Effector CD8-positive, alpha-beta T cell (primary cell): Measurements from ENCODE around the gene LYRM4.
A peak's percentile ranks its signal among the peaks of the same experiment; 100 is the strongest.

Experiments
- DNase-seq: peaks from one replicate; lab custom pipeline; 2025; lab: John Stamatoyannopoulos, UW

Gene LYRM4

DNA sequence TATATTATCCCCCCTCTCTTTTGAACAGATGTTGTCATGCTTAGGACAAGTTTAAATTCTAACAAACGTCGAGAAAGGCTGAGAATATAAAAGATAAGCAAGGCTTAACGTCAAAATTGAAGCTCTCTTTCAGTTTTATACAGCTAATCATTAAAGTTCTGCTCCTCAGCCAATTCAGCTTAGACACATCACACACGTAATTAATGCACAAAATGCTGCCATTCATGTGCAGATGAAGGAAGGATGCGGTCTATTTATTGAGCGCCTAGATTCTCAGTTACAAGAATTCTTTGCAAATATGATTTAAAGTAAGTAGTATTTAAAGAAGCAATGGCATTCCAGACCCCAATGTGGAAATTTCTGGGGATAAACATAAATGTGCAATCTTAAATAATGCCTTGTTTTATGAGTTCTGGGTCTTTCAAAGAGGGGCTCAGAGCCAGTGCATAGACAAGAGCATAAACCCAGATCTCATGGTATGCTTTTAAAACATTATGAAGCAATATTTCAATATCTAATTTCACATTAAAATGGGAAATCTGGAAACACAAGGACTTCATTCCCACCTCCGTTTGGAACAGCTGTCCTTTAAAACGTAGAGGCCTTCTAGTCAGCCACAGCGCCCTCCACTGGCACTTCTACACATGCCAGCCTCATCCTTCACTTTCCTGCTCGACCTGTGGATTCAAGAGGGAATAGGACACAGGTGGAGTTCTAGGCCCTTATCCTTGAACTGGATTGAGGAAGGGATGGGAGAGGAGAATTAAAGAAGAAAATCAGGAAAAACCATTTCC, 85.8 kb downstream of the LYRM4 start:
- no peak for DNase-seq

DNA sequence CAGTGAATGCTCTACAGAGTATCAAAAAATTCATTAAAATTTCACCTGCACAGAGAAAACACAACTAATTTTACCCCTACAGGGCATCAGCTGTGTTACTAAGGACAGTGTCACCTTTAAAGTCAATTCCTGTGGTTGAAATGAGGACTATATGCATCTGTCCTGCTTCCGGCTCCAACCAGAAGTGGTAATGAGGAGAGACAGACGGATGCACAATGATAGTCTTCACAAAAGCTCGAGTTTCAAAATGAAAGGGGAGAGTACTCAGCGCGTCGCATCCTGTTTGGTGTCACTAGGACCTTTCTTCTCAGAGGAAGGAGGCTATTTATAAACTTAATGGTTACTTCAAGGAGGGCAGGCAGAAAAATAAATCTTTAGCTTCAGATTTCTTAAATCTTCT, 86.5 kb downstream of the LYRM4 start:
- peak; percentile 28 for DNase-seq

GRCh38 chr6:5173810-5174209, 86.9 kb downstream of the LYRM4 start:
- DNase-seq: no peak

GRCh38 chr6:5172897-5173474, 87.8 kb downstream of the LYRM4 start:
- no peak for DNase-seq

DNA sequence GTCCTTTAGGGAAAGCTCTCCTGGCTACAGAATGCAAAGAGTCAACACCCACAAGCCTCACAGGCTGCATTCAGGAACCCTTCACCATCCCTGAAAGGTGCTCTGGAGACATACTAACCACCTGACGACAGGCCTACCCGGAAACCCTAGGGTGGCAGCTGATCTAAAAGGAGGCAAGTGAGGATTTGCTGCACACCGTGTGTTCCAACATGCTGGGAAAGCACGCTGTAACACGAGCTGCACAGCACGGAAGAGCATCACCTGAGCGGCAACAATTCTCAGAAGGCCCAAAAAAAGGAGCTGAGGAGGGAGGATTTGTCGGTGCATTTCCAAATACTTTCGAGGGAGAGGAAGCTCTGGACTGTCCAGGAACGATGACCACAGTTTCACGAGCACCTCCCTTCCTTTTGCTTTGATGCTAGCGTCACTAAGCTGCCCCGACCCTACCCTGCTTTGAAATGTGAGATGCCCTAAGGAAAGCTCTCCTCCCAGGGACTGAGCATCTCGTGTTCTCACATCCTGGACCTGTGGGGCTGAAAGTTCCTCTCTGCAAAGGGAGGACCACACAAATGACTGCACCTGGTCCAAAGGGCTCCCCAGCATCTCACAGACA, 88.6 kb downstream of the LYRM4 start:
- DNase-seq: no peak

DNA sequence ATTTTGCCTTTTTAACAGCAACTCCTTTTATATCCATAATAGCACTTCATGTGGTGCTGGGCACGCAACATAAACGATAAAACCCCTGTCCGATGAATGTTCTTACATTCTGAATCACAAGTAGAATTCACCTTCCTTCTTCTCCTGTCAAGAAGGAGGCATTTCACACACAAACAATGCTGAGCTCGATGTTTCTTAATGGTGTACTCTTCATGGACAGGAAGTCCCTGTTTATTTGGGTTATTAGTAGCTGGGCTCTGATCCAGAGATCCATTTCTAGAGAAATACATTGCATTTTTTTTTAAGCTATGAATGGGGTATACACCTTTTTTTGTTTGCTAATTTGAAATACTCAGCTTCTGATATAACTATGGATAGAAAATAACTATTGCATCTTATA, 93.2 kb downstream of the LYRM4 start:
- DNase-seq: no peak

DNA sequence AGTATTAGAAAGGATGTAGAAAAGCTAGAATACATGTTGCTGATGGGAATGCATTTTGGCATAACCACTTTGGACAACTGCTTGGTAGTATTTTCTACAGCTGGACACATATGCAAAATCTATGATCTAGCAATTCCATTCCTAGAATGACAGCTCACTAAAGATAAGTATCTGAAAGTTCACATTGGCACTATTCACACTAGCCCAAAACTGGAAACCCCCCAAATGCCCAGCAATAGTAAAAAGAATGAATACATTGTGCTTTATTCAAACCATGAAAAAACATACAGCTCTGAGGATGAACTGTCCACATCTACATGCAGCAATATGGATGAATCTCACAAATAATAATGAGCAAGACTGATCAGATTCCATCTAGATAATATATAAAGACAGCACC, 96.7 kb downstream of the LYRM4 start:
- no peak for DNase-seq

- no peak for DNase-seq
These were observed 97.5 kb downstream of the LYRM4 start for GRCh38 chr6:5163247-5163646.

- DNase-seq: no peak
These were observed 98.4 kb downstream of the LYRM4 start for GRCh38 chr6:5162355-5162754.

GRCh38 chr6:5160206-5160605, 100.5 kb downstream of the LYRM4 start:
- no peak for DNase-seq

GRCh38 chr6:5159162-5159561, 101.6 kb downstream of the LYRM4 start:
- DNase-seq: no peak

DNA sequence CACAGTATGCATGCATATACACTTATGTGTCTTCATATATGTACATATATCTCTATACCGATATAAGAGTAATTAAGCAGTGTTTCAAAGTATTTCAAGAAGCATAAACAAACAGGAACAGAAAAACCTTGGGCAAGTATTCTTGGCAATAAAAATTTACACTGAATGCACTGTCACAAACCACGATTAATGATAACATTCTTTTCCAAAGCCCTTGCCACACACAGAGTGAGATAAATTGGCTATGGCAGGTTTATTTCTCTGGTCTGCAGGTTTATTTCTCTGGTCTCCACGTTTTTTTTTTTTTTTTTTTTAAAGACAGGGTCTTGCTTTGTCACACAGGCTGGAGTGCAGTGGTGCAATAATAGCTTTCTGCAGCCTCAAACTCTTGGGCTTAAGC, 102.6 kb downstream of the LYRM4 start:
- DNase-seq: no peak

DNA sequence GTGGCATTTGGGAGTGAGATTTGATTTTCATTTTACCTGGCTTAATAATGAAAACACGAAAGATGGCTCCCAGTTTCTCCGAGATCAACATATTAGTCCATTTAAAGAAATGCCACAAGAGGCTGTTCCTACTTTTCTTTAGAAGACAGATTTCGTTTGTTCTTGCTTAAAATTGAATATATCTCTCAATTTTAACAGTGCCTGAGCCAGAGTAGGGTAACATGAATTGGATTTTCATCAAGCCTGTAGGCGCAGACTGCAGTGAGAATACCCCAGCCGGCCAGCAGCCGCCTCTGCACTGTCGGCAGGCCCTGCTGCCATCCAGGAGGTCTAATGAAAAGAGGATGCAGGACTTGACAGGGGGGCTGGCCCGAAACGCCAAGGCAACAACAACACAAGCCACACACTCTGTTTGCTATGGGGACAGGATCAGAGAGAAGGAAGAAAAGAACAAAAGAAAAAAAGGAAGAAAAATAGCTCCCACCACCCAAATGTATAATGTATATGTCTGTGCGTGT, 103.1 kb downstream of the LYRM4 start:
- no peak for DNase-seq

DNA sequence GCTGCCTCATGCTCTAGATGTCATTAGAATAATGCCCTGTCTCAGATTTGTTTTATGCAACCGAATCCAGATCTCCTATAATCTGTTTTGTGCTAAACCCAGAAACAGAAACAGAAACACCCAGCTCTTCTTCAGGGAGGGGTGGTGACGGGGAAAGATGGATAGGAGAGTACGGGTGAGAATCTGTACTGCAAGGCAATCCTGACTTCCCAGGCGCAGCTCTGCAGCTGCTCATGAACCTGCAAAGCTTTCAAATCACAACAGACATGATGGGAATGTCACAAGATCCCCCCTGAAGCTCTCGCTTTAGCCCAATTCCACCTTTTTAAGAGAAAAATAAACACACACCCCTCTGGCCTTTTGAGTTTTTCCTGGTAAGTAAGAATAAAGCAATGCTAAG, 104.1 kb downstream of the LYRM4 start:
- DNase-seq: no peak

GRCh38 chr6:5155906-5156305, 104.8 kb downstream of the LYRM4 start:
- no peak for DNase-seq

DNA sequence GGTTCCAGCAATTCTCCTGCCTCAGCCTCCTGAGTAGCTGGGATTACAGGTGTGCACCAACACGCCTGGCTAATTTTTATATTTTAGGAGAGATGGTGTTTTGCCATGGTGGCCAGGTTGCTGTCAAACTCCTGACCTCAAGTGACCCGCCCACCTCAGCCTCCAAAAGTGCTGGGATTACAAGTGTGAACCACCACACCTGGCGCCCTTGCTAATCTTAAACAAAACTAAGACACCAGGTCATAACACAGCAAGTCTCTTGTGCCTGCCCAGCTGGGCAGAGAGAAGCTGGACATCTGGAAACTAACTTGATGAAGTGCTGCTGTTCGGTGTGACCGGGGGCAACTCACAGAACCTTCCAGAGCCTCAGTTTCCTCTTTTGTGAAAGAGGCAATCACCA, 107.6 kb downstream of the LYRM4 start:
- DNase-seq: no peak

GRCh38 chr6:5152460-5152859, 108.3 kb downstream of the LYRM4 start:
- no peak for DNase-seq

GRCh38 chr6:5151955-5152401, 108.8 kb downstream of the LYRM4 start:
- DNase-seq: no peak

GRCh38 chr6:5151360-5151954, 109.3 kb downstream of the LYRM4 start:
- DNase-seq: no peak

- DNase-seq: no peak
These were observed 110.1 kb downstream of the LYRM4 start for GRCh38 chr6:5150551-5151075.

DNA sequence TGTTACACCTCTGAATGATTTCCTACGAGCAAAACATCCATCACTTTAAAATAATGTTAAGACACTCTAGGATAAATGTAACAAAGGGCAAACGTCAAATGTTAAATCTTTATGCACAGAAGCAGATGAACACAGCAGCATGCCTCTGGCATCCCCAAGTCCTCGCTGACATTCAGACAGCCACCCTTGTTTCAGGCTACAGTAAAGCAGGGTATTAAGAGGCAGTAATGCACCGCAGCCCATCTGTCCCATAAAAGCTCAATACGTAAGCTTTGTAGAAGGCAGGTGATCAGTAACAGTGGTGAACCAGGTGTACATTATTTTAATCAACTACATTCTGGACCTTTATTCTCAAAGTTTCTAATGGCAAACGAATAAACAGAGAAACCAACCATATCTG, 110.9 kb downstream of the LYRM4 start:
- DNase-seq: no peak

- no peak for DNase-seq
These were observed 111.5 kb downstream of the LYRM4 start for GRCh38 chr6:5149159-5149704.
